Mucosa of descending colon (tissue), 3 donors: ENCODE measurements around the gene CLDN5. TPM values are rescaled to one million over a fixed set of nuclear protein-coding genes. Genes with fewer than 3 reads are reported as not detected.

ENCODE experiments used
- ATAC-seq: fragments of 200-7000 bp; cut with Tn5 transposase; one replicate; pipeline ENCODE4 v1.9.1; 2020; ENCODE audit warnings: mild to moderate bottlenecking, moderate library complexity
- DNase-seq, 3 donors: peaks; one replicate each; pipeline ENCODE4 v3.0.0-alpha.2; 2020
- H3K36me3 ChIP-seq: fragments of 200-600 bp; one replicate; pipeline ENCODE4 v1.8.0; 2021; ENCODE audit warnings: low read depth, mild to moderate bottlenecking
- H3K4me1 ChIP-seq: fragments of 200-600 bp; one replicate; pipeline ENCODE4 v1.8.0; 2021; ENCODE audit warnings: low read depth, mild to moderate bottlenecking
- H3K4me3 ChIP-seq: fragments of 200-600 bp; one replicate; pipeline ENCODE4 v1.8.0; 2021; ENCODE audit warnings: mild to moderate bottlenecking
- H3K9me3 ChIP-seq: fragments of 200-600 bp; one replicate; pipeline ENCODE4 v1.8.0; 2021; ENCODE audit warnings: mild to moderate bottlenecking
- intact Hi-C, 2 donors: fragments of 100-400 bp; cut with DNase I in 1 of 2; cut with micrococcal nuclease in 1 of 2; formaldehyde crosslinking; loops; one replicate each; pipeline versions ENCODE4 v1.11.0 to v1.11.1; 2022; cut with DNase I, micrococcal nuclease
- total RNA-seq, 3 donors: library from RNA; stranded (reverse); fragmentation: NEBNext Ultra II Directional in 2 of 3; extraction: Animal tissue kit (Norgen Biotek cat#: 25700) in 2 of 3; gene quantifications; one replicate each; pipeline versions ENCODE4 v1.2.1 to v1.2.4, GENCODE V29; 2021 to 2023
- TF ChIP-seq, protein P1 (sequence below): fragments of 200-600 bp; IDR thresholded peaks from one replicate; pipeline ENCODE4 v1.8.0; 2022; ENCODE audit warnings: antibody characterized with exemption, mild to moderate bottlenecking
- donor health status: DM: no; HTN: no; CAD: no; lungs with moderate emphysema.
- donor health status: DM: no; HTN: no; CAD: no.
- donor health status: DM: no; HTN: yes; CAD: no.

The CLDN5 gene
- total RNA-seq, 3 donors from 2014 or later, result 22.0 to 34.7 (median 22.2) TPM

DNA sequence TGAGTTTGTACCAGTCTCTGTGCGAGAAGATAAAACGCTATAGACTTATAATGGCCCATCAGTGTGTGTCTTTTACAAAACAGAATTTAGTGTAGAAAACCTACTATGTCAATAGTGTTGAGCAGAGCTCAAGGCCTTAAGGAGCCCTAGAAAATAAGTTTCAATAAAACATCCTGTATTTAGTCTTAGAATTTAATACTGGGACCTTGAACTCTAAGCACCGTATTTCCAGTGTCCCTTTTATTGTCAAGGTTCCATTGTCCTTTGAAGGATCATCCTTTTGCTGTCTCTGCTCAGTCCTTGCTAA, 27.9 kb downstream of the CLDN5 start:
- no peaks in the 10 kb centered on the region for H3K9me3 ChIP-seq
- no peaks in the 10 kb centered on the region for H3K36me3 ChIP-seq
- ATAC-seq, result no peak
- TF ChIP-seq, protein P1, sequence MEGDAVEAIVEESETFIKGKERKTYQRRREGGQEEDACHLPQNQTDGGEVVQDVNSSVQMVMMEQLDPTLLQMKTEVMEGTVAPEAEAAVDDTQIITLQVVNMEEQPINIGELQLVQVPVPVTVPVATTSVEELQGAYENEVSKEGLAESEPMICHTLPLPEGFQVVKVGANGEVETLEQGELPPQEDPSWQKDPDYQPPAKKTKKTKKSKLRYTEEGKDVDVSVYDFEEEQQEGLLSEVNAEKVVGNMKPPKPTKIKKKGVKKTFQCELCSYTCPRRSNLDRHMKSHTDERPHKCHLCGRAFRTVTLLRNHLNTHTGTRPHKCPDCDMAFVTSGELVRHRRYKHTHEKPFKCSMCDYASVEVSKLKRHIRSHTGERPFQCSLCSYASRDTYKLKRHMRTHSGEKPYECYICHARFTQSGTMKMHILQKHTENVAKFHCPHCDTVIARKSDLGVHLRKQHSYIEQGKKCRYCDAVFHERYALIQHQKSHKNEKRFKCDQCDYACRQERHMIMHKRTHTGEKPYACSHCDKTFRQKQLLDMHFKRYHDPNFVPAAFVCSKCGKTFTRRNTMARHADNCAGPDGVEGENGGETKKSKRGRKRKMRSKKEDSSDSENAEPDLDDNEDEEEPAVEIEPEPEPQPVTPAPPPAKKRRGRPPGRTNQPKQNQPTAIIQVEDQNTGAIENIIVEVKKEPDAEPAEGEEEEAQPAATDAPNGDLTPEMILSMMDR, result no peak
- DNase-seq, result no peak
- no peaks in the 10 kb centered on the region for H3K4me1 ChIP-seq
- intact Hi-C loops, result no loop called here
- no peak overlapping the region for H3K4me3 ChIP-seq

DNA sequence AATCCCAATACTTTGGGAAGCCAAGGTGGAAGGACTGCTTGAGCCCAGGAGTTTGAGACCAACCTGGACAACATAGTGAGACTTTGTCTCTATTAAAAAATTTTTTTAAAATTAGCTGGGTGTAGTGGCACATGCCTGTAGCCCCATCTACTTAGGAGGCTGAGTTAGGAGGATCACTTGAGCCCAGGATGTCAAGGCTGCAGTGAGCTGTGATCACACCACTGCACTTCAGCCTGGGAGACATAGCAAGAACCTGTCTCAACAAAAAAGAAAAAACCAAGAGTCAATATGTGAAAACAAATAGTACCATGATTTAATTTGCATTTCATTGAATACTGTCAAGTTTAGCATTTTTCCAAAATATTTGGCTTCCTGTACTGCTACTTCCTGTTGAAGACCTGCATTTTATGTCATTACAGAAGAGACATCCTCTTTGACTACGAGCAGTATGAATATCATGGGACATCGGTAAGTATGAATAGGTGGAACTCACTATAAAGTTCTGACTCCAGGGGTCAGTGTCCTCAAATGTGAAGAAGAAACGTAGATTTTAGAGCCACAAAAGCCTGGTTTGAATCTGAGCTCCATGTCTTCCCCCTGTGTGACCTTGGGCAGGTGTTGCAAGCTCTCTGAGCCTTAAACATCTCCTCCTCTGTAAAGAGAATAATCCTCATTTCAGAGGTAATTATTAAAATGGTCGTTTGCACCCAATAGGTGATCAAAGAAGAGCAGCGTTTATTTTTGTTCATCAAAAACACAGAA, 28.5 kb downstream of the CLDN5 start:
- Histone ChIP-seq H3K9me3 (no peaks in the 10 kb centered on the region), H3K4me1 (no peaks in the 10 kb centered on the region), H3K4me3 (no peak overlapping the region), H3K36me3 (no peaks in the 10 kb centered on the region)
- ATAC-seq, result no peak
- DNase-seq, result no peak
- intact Hi-C loops, result no loop called here
- TF ChIP-seq, protein P1, result no peak

GRCh38 chr22:19494676-19495173, 29.5 kb downstream of the CLDN5 start:
- H3K4me3 ChIP-seq, result no peak overlapping the region
- no peaks in the 10 kb centered on the region for H3K4me1 ChIP-seq
- H3K9me3 ChIP-seq, result no peaks in the 10 kb centered on the region
- intact Hi-C loops, result no loop called here
- H3K36me3 ChIP-seq, result no peaks in the 10 kb centered on the region
- TF ChIP-seq, protein P1, result no peak
- DNase-seq, result no peak
- ATAC-seq, result no peak

- Histone ChIP-seq H3K36me3 (no peaks in the 10 kb centered on the region), H3K4me1 (no peaks in the 10 kb centered on the region), H3K4me3 (no peak overlapping the region), H3K9me3 (no peaks in the 10 kb centered on the region)
- ATAC-seq, result no peak
- TF ChIP-seq, protein P1, result no peak
- intact Hi-C loops, result no loop called here
- no peak for DNase-seq
These were observed 30.1 kb downstream of the CLDN5 start for GRCh38 chr22:19494001-19494560.

- DNase-seq (no peak), ATAC-seq (no peak)
- intact Hi-C loops, result no loop called here
- TF ChIP-seq, protein P1, result no peak
- Histone ChIP-seq H3K4me1 (no peaks in the 10 kb centered on the region), H3K9me3 (no peaks in the 10 kb centered on the region), H3K36me3 (no peaks in the 10 kb centered on the region), H3K4me3 (no peak overlapping the region)
These were observed 31.6 kb downstream of the CLDN5 start for GRCh38 chr22:19492504-19493174.
